ENCODE results near the gene CALN1.

- TF ChIP-seq CTCF (IDR thresholded peaks at IDR 0.05) (no peak), POLR2A (IDR thresholded peaks at IDR 0.05) (no peak)
Observed at GRCh38 chr7:72447465-72448204, 35.5 kb upstream of the CALN1 start.

Measured in heart left ventricle (tissue), 13 donors.